GM08714 (cell line): ENCODE results near the gene TBX1.

Experiments used
- H3K4me3 ChIP-seq: fragments of 200-500 bp; sonication (Bioruptor generic); 2 replicates; pipeline ENCODE4 v1.5.1; 2014; ENCODE audit warnings: mild to moderate bottlenecking, low read length, inconsistent platforms
- ZNF274 ChIP-seq: IDR thresholded peaks from 2 replicates; pipeline ENCODE4 v1.6.1; 2012; ENCODE audit warnings: mild to moderate bottlenecking, low read depth, low read length

Gene TBX1

DNA sequence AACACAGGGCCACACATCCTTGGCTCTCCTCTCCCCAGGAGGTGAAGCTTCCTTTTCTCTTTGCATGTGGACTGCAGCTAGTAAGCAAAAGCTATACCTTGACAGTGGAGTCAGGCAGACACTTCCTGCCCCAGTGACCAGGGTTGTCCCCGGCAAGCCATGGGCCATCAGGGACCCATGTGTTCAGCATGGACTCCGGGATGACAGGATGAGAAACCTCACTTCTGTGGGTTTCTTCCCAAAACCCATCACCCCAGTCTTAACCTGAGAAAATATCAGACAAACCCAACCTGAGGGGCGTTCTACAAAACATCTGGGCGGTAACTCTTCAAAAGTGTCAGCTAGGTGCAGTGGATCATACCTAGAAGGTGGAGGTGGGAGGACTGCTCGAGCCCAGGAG is 53.9 kb downstream of the TBX1 start:
- no peak overlapping the region for H3K4me3 ChIP-seq
- no peak for TF ChIP-seq ZNF274

DNA sequence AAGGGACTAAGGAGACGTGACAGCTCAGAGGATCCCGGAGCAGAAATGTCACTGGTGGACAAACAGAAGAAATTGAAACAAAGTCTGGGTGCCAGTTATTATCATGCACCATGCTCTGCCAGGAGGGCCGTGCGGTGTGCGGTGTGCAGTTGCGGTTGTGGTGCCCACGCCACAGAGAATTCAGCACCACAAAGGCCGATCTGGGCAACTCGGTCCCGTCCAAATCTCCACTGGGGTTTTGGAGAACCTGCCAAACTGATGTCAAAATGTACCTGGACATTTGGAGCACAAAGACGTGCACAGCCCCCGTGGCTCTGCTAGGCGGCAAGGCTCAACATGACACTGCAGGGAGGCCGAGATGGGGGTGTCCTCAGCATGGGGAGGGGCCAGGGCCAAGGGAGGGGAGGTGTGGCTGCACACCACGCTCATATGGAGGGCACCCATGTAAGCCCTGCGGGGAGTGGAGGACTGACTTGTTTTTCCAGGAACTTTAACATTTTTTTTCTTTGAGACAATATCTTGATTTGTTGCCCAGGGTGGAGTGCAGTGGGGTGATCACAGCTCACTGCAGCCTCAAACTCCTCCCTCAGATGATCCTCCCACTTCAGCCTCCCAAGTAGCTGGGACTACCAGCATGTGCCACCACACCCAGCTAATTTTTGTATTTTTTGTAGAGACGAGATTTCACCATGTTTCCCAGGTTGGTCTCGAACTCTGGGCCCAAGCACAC is 54.7 kb downstream of the TBX1 start:
- no peak for TF ChIP-seq ZNF274
- H3K4me3 ChIP-seq = no peak overlapping the region

DNA sequence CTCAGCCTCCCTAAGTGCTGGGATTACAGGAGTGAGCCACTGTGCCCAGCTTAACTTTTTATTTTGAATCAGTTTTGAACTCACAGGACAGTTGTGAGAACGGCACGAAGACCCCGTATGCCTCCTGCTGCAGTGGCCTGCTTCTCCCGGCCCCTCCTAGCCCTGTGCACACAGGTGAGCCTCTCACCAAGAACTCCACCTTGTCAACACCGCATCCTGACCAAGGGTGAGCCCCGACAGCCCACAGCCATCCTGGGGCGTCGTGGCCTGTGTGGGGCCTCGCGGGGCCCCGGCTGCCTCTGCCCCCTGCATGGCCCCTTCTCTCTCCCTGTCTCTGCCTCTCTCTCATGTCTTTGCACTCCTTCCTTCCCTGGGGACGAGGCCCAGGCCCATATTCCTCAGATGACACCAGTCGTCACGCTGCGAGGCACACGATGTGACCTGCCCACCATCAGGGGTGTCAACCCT is 55.3 kb downstream of the TBX1 start:
- TF ChIP-seq ZNF274 = no peak
- no peak overlapping the region for H3K4me3 ChIP-seq

DNA sequence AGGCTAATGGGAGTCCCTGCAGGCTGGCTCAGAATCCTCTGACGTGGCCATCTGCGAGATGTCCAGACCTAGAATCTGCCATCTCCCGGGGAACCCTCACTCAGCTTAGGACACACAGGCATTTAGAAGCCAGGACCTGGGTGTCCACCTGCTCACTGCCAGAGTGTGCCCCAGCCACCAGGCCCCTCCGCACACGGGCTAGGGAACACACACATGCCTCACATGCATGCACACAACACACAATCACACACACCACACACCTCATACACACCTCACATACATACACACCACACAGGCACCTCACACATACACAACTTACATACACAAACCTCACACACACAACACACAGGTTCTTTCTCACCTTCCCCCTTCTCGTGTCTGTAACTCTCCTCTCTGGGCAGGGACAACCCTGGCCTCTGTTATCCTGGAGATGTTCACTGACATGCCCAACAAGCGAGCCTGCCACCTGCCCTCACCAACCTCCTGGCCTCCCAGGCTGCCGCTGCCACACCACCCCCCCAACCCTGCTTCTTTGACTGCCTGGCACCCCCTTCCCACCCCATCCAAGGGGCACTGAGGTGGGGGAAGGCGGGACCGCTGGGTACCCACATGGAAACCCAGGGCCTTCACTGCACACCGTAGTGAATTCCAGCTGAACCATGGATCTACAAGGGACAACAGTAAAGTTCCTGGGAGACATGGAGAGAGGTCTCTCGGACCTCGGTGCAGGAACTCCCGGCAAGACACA is 56.0 kb downstream of the TBX1 start:
- H3K4me3 ChIP-seq = no peak overlapping the region
- no peak for TF ChIP-seq ZNF274
